Colonic mucosa (tissue), 4 donors: ENCODE data around the gene PTPN5. TPM values are rescaled to one million over a fixed set of nuclear protein-coding genes. Genes with fewer than 3 reads are reported as not detected.

Source experiments
- DNase-seq: peaks from one replicate; pipeline ENCODE4 v3.0.0-alpha.2; 2020
- H3K27ac ChIP-seq: fragments of 200-600 bp; one replicate; pipeline ENCODE4 v1.8.0; 2021
- H3K27me3 ChIP-seq: fragments of 200-600 bp; one replicate; pipeline ENCODE4 v1.8.0; 2021
- H3K36me3 ChIP-seq: fragments of 200-600 bp; one replicate; pipeline ENCODE4 v1.8.0; 2021
- H3K4me1 ChIP-seq: fragments of 200-600 bp; one replicate; pipeline ENCODE4 v1.8.0; 2021; ENCODE audit warnings: mild to moderate bottlenecking
- H3K4me3 ChIP-seq: fragments of 200-600 bp; one replicate; pipeline ENCODE4 v1.8.0; 2021
- H3K9ac ChIP-seq, 2 donors: one replicate each; pipeline ENCODE4 v1.7.0; 2013; ENCODE audit warnings: control low read depth in 2 of 2, low read depth in 2 of 2, low read length in 2 of 2
- H3K9me3 ChIP-seq: fragments of 200-600 bp; one replicate; pipeline ENCODE4 v1.8.0; 2021
- CTCF ChIP-seq: fragments of 200-600 bp; IDR thresholded peaks from one replicate; pipeline ENCODE4 v1.8.0; 2022; ENCODE audit warnings: antibody characterized with exemption, mild to moderate bottlenecking
- intact Hi-C: fragments of 100-400 bp; cut with DNase I; formaldehyde crosslinking; loops from one replicate; pipeline ENCODE4 v1.14.1; 2022
- total RNA-seq, 2 donors: library from RNA; stranded (reverse); fragmentation: NEBNext Ultra II Directional in 1 of 2; extraction: Animal tissue kit (Norgen Biotek cat#: 25700) in 1 of 2; gene quantifications; one replicate each; pipeline ENCODE4 v1.2.1, GENCODE V29; 2021
- donor health status: healthy.
- donor health status: DM: no; HTN: no; CAD: no.
- donor health status: DM: no; HTN: no; CAD: no.

Gene PTPN5
- total RNA-seq, 2 donors from 2014 or later: 0.19 TPM; not detected in 1

- no peak for TF ChIP-seq CTCF
- Histone ChIP-seq H3K36me3 (no peaks in the 10 kb centered on the region), H3K4me3 (no peak overlapping the region), H3K9me3 (no peaks in the 10 kb centered on the region), H3K4me1 (no peaks in the 10 kb centered on the region), H3K27ac (no peak overlapping the region), H3K27me3 (no peaks in the 10 kb centered on the region), H3K9ac (no peak overlapping the region)
- intact Hi-C loops: loop anchor here (10.0 kb wide), 1 partner anchor 83 kb away; no protein-coding TSS in a partner anchor
- DNase-seq: no peak
Measured at GRCh38 chr11:18772211-18772610, 19.4 kb downstream of the PTPN5 start.

- no peaks in the 10 kb centered on the region for H3K4me1 ChIP-seq
- no peak for TF ChIP-seq CTCF
- intact Hi-C loops: loop anchor here (10.0 kb wide), 1 partner anchor 83 kb away; no protein-coding TSS in a partner anchor
- H3K36me3 ChIP-seq: no peaks in the 10 kb centered on the region
- H3K27ac ChIP-seq: no peak overlapping the region
- no peaks in the 10 kb centered on the region for H3K9me3 ChIP-seq
- no peak overlapping the region for H3K4me3 ChIP-seq
- no peaks in the 10 kb centered on the region for H3K27me3 ChIP-seq
- DNase-seq: no peak
- H3K9ac ChIP-seq: no peak overlapping the region
Measured at GRCh38 chr11:18771266-18772035, 20.1 kb downstream of the PTPN5 start.

GRCh38 chr11:18770479-18771125 lies 21.0 kb downstream of the PTPN5 start:
- no peak overlapping the region for H3K4me3 ChIP-seq
- H3K9me3 ChIP-seq: no peaks in the 10 kb centered on the region
- no peaks in the 10 kb centered on the region for H3K36me3 ChIP-seq
- H3K27me3 ChIP-seq: no peaks in the 10 kb centered on the region
- no peak overlapping the region for H3K9ac ChIP-seq
- H3K4me1 ChIP-seq: no peaks in the 10 kb centered on the region
- DNase-seq: no peak
- intact Hi-C loops: loop anchor here (10.0 kb wide), 1 partner anchor 84 kb away; no protein-coding TSS in a partner anchor
- TF ChIP-seq CTCF: no peak
- no peak overlapping the region for H3K27ac ChIP-seq

- TF ChIP-seq CTCF: no peak
- no peak overlapping the region for H3K4me3 ChIP-seq
- no peak overlapping the region for H3K9ac ChIP-seq
- no peak overlapping the region for H3K27ac ChIP-seq
- no peaks in the 10 kb centered on the region for H3K4me1 ChIP-seq
- H3K27me3 ChIP-seq: no peaks in the 10 kb centered on the region
- peak; percentile 53 for DNase-seq
- intact Hi-C loops: loop anchor here (5.0 to 10.0 kb wide), 2 partner anchors 47 to 85 kb away; no protein-coding TSS in a partner anchor
- H3K36me3 ChIP-seq: no peaks in the 10 kb centered on the region
- no peaks in the 10 kb centered on the region for H3K9me3 ChIP-seq
Measured at GRCh38 chr11:18769802-18770456, 21.7 kb downstream of the PTPN5 start.

- no peak for DNase-seq
- no peaks in the 10 kb centered on the region for H3K36me3 ChIP-seq
Measured at GRCh38 chr11:18768978-18769377, 22.6 kb downstream of the PTPN5 start.

More at GRCh38 chr11:18768978-18769377, 22.6 kb downstream of the PTPN5 start:
- Histone ChIP-seq H3K4me1 (no peaks in the 10 kb centered on the region), H3K9ac (no peak overlapping the region), H3K27ac (no peak overlapping the region), H3K27me3 (no peaks in the 10 kb centered on the region), H3K4me3 (no peak overlapping the region), H3K9me3 (no peaks in the 10 kb centered on the region)
- intact Hi-C loops: loop anchor here (5.0 kb wide), 1 partner anchor 48 kb away; no protein-coding TSS in a partner anchor
- TF ChIP-seq CTCF: no peak
